ENCODE data around the gene EFEMP2.

The EFEMP2 gene

GRCh38 chr11:65866509-65867283 lies 5.9 kb downstream of the EFEMP2 start:
- TF ChIP-seq, protein P1, sequence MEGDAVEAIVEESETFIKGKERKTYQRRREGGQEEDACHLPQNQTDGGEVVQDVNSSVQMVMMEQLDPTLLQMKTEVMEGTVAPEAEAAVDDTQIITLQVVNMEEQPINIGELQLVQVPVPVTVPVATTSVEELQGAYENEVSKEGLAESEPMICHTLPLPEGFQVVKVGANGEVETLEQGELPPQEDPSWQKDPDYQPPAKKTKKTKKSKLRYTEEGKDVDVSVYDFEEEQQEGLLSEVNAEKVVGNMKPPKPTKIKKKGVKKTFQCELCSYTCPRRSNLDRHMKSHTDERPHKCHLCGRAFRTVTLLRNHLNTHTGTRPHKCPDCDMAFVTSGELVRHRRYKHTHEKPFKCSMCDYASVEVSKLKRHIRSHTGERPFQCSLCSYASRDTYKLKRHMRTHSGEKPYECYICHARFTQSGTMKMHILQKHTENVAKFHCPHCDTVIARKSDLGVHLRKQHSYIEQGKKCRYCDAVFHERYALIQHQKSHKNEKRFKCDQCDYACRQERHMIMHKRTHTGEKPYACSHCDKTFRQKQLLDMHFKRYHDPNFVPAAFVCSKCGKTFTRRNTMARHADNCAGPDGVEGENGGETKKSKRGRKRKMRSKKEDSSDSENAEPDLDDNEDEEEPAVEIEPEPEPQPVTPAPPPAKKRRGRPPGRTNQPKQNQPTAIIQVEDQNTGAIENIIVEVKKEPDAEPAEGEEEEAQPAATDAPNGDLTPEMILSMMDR (IDR thresholded peaks at IDR 0.05; ENCODE audit: low read depth, low read length), result no peak
- Histone ChIP-seq H3K4me3 (ENCODE audit: low read depth, low read length) (no peak overlapping the region), H3K9me3 (no peaks in the 10 kb centered on the region), H3K36me3 (peaks cover 38% of the 10 kb centered on the region), H3K4me1 (peaks cover 13% of the 10 kb centered on the region), H3K27me3 (no peaks in the 10 kb centered on the region)
- DNase-seq, result no peak

GRCh38 chr11:65865550-65866172 lies 6.9 kb downstream of the EFEMP2 start:
- Histone ChIP-seq H3K36me3 (peaks cover 38% of the 10 kb centered on the region), H3K4me3 (ENCODE audit: low read depth, low read length) (no peak overlapping the region), H3K27me3 (no peaks in the 10 kb centered on the region), H3K9me3 (no peaks in the 10 kb centered on the region), H3K4me1 (peaks cover 3% of the 10 kb centered on the region)
- TF ChIP-seq, protein P1 (IDR thresholded peaks at IDR 0.05; ENCODE audit: low read depth, low read length), result no peak
- DNase-seq, result no peak

GRCh38 chr11:65864706-65865471 lies 7.7 kb downstream of the EFEMP2 start:
- DNase-seq, result no peak
- Histone ChIP-seq H3K36me3 (peaks cover 38% of the 10 kb centered on the region), H3K4me3 (ENCODE audit: low read depth, low read length) (no peak overlapping the region), H3K9me3 (no peaks in the 10 kb centered on the region), H3K27me3 (no peaks in the 10 kb centered on the region), H3K4me1 (no peaks in the 10 kb centered on the region; the same call in 1 of the 2 replicates)
- TF ChIP-seq, protein P1 (IDR thresholded peaks at IDR 0.05; ENCODE audit: low read depth, low read length), result no peak

DNA sequence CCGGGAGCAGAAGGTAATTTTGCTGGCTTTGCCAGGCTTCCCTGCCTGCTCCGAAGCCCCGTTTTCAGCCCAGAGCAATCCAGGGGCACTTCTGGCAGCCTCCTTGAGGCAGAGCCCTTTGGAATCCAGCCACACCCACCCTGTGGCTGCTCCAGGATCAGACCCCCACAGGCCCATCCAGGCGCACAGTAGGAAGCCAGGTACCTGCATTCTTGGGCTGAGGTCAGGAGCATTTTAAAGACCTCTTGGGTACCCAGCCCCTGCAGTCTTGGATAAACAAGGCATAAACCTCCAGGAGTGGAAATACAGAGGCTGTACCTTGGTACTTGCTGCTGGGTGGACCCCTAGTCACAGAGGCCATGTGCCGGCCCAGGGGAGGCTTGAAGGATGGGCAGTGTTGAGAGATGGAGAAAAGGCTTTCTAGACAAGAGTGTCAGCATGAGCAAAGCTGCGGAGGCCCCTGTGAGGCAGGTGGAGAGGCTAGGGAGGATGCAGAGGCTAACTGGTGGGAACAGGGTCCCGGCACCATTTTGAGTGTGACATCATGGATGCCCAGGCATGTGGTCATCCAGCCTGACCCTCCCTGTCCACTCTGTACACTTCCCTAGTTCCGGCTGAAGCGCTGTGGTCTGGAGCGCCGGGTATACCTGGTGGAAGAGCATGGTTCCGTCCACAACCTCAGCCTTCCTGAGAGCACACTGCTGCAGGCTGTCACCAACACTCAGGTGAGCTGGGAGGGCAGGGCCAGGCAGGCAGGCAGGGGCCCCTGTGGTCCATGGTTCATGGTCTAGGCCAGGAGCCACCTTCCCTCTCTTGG lies 8.5 kb downstream of the EFEMP2 start:
- Histone ChIP-seq H3K4me3 (ENCODE audit: low read depth, low read length) (no peak overlapping the region), H3K27me3 (no peaks in the 10 kb centered on the region), H3K36me3 (peaks cover 38% of the 10 kb centered on the region)

More for the DNA sequence above, 8.5 kb downstream of the EFEMP2 start:
- Histone ChIP-seq H3K9me3 (no peaks in the 10 kb centered on the region), H3K4me1 (no peaks in the 10 kb centered on the region; the same call in 1 of the 2 replicates)
- no peak for DNase-seq
- TF ChIP-seq, protein P1 (IDR thresholded peaks at IDR 0.05; ENCODE audit: low read depth, low read length), result no peak
